SU-DHL-6 (cell line): ENCODE measurements around the gene DNAH3.

ENCODE experiments used
- EZH2phosphoT487 ChIP-seq: fragments of 200-600 bp; sonication (generic), shearing (Covaris generic); conservative IDR thresholded peaks from 2 replicates; pipeline ENCODE4 v1.6.1; 2018; ENCODE audit warnings: mild to moderate bottlenecking, antibody characterized with exemption, low read length, moderate library complexity, mixed read lengths
- TF ChIP-seq, protein P1 (sequence below): fragments of 200-600 bp; sonication (generic); IDR thresholded peaks from one replicate; pipeline ENCODE4 v1.5.1; 2017; ENCODE audit warnings: antibody characterized with exemption, mild to moderate bottlenecking, low read length, moderate library complexity; ENCODE audit not compliant: insufficient read depth, poor library complexity, severe bottlenecking

DNA sequence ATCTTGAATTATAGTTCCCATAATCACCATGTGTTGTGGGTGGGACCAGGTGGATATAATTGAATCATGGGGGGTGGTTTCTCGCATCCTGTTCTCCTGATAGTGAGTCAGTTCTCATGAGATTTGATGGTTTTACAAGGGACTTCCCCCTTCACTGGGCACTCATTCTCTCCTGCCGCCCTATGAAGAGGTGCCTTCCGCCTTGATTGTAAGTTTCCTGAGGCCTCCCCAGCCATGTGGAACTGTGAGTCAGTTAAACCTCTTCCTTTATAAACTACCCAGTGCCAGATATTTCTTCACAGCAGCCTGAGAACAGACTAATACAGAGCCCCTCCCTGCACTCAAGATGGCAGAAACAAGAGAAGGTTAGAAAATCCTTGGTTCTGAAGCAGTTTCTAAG lies 34.2 kb upstream of the DNAH3 start:
- TF ChIP-seq EZH2phosphoT487, result no peak
- TF ChIP-seq, protein P1, sequence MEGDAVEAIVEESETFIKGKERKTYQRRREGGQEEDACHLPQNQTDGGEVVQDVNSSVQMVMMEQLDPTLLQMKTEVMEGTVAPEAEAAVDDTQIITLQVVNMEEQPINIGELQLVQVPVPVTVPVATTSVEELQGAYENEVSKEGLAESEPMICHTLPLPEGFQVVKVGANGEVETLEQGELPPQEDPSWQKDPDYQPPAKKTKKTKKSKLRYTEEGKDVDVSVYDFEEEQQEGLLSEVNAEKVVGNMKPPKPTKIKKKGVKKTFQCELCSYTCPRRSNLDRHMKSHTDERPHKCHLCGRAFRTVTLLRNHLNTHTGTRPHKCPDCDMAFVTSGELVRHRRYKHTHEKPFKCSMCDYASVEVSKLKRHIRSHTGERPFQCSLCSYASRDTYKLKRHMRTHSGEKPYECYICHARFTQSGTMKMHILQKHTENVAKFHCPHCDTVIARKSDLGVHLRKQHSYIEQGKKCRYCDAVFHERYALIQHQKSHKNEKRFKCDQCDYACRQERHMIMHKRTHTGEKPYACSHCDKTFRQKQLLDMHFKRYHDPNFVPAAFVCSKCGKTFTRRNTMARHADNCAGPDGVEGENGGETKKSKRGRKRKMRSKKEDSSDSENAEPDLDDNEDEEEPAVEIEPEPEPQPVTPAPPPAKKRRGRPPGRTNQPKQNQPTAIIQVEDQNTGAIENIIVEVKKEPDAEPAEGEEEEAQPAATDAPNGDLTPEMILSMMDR, result no peak
